Measurements from ENCODE around the gene USP14. TPM values are rescaled to one million over a fixed set of nuclear protein-coding genes. Genes with fewer than 3 reads are reported as not detected.

Gene USP14
- total and polyA plus RNA-seq, 2 of the 8 experiments (the other 6 are each of a cell fraction or from before 2014, with no cell fraction given), result 14.8 to 91.1 TPM

DNA sequence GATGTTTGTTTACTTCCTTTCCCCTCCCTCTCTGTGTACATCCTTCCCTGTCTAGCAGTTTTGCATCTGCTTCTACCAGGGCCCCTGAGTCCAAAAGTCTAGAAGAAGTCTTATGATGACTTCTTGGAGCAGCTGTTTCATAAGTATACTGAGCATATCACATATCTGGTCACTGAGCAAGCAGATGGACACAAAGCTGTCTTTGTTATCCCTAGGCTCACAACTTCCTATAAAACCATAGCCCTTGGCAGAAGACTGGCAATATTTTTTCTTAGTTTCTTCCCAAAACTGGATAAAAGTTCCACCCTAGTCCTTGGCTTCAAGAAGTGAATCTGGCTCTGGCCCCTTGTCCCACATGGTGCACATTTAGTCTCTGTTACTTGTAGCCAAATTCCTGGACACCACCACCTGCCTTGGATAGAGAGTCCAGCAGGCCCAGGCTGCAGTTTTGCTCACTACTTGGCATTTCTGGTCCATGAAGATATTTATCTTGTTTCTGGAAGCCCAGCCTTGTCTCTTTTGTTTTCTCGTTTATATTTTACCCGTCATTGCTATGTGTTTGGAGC, 87.0 kb downstream of the USP14 start:
- H3K4ac ChIP-seq (replicated peaks; ENCODE audit: insufficient read length, low read depth, low read length), result no peak overlapping the region
- no peaks in the 10 kb centered on the region for H4K20me1 ChIP-seq (replicated peaks in 1 of 2; ENCODE audit: control insufficient read depth in 1 of 2, insufficient read depth in 2 of 2, low read length in 2 of 2)
- no peak overlapping the region for H4K91ac ChIP-seq (replicated peaks; ENCODE audit: insufficient read length, low read length)
- H3K9me3 ChIP-seq (ENCODE audit: insufficient read depth in 2 of 2, low read depth in 1 of 2, low read length in 1 of 2), result peaks cover 0 to 4% of the 10 kb centered on the region in 2 experiments; a peak in 1 of 4 replicates
- CTCF ChIA-PET (ENCODE audit: partially characterized antibody), result no interaction called here
- POLR2A ChIA-PET (ENCODE audit: partially characterized antibody), result no interaction called here
- no peak overlapping the region for H2BK20ac ChIP-seq (ENCODE audit: low read length)
- no peak overlapping the region for H2AK5ac ChIP-seq (ENCODE audit: low read depth, low read length)
- no peak overlapping the region for H3K4me3 ChIP-seq (ENCODE audit: extremely low read depth in 1 of 4, insufficient read depth in 2 of 4, low read depth in 3 of 4, low read length in 4 of 4)
- no peaks in the 10 kb centered on the region for H3K4me1 ChIP-seq (replicated peaks in 1 of 4; ENCODE audit: control insufficient read depth in 3 of 4, insufficient read depth in 4 of 4, low read length in 3 of 4)
- H3K18ac ChIP-seq (ENCODE audit: extremely low read depth, low read length), result no peak overlapping the region
- H3K23me2 ChIP-seq (ENCODE audit: low read depth, low read length), result no peaks in the 10 kb centered on the region
- H3K27me3 ChIP-seq (replicated peaks in 1 of 4; ENCODE audit: control insufficient read depth in 3 of 4, extremely low read depth in 1 of 4, insufficient read depth in 3 of 4, low read length in 3 of 4), result no peaks in the 10 kb centered on the region
- no peak overlapping the region for H3K27ac ChIP-seq (ENCODE audit: low read depth, low read length)
- FAIRE-seq (no peak), DNase-seq (ENCODE audit: low read depth in 1 of 2, low spot score in 2 of 2) (no peak)
- whole genome bisulfite sequencing, 2 experiments (ENCODE audit: extremely low coverage in 1 of 2, insufficient coverage in 1 of 2, insufficient read length in 1 of 2, insufficient replicate concordance in 2 of 2, low coverage in 1 of 2, low lambda C conversion rate in 2 of 2, missing lambda C conversion rate in 1 of 2), result 89% methylated on average over 2 of the region's 2 CpGs; no CpG with 5 or more reads in 1 of the 2 experiments
- H4K5ac ChIP-seq (ENCODE audit: insufficient read length, low read depth, low read length), result no peak overlapping the region
- no peaks in the 10 kb centered on the region for H3K79me1 ChIP-seq (ENCODE audit: low read depth, low read length)
- no peak overlapping the region for H3K23ac ChIP-seq (ENCODE audit: insufficient read length)
- H3K14ac ChIP-seq (ENCODE audit: insufficient read length), result no peak overlapping the region
- H2AFZ ChIP-seq (ENCODE audit: low read length), result no peak overlapping the region
- no peak overlapping the region for H2BK5ac ChIP-seq (ENCODE audit: low read depth, low read length)
- peaks cover 2 to 74% (median 41%) of the 10 kb centered on the region in 4 experiments; a peak in 7 of 8 replicates for H3K36me3 ChIP-seq (ENCODE audit: control insufficient read depth in 2 of 4, insufficient read depth in 4 of 4, low read length in 3 of 4)
- no peak overlapping the region for H3K56ac ChIP-seq (replicated peaks; ENCODE audit: insufficient read length, low read depth, low read length)
- no peak overlapping the region for H4K8ac ChIP-seq (ENCODE audit: extremely low read depth, insufficient read depth, low read length)
- no peak overlapping the region for H2BK120ac ChIP-seq (replicated peaks; ENCODE audit: low read depth, low read length)
- H3K4me2 ChIP-seq (ENCODE audit: insufficient read depth in 1 of 2, low read depth in 2 of 2, low read length in 2 of 2), result no peak overlapping the region
- H3K9ac ChIP-seq (replicated peaks in 1 of 4; ENCODE audit: extremely low read depth in 1 of 4, low read depth in 3 of 4, low read length in 3 of 4), result no peak overlapping the region
- H2BK12ac ChIP-seq (ENCODE audit: low read depth, low read length), result no peak overlapping the region
- H3K79me2 ChIP-seq (ENCODE audit: control insufficient read depth in 1 of 2, insufficient read depth in 2 of 2, low read length in 2 of 2), result no peaks in the 10 kb centered on the region
- H2BK15ac ChIP-seq (ENCODE audit: low read length), result no peak overlapping the region
- TF ChIP-seq NRF1 (IDR thresholded peaks at IDR 0.05; ENCODE audit: low read depth, low read length) (no peak), EP300 (IDR thresholded peaks at IDR 0.05; ENCODE audit: borderline replicate concordance in 1 of 2, low read depth in 2 of 2, low read length in 2 of 2) (no peak), CTBP2 (IDR thresholded peaks at IDR 0.05; ENCODE audit: borderline replicate concordance, insufficient read depth, insufficient read length, low read length) (no peak), POLR2AphosphoS5 (IDR thresholded peaks at IDR 0.05; ENCODE audit: low read depth, low read length) (no peak), RFX5 (IDR thresholded peaks at IDR 0.05; ENCODE audit: borderline replicate concordance, low read depth, low read length) (no peak), RAD21 (IDR thresholded peaks at IDR 0.05 in 1 of 2, conservative IDR thresholded peaks at IDR 0.05 in 1 of 2; ENCODE audit: low read depth in 2 of 2, low read length in 2 of 2) (no peak), SRF (IDR thresholded peaks at IDR 0.05; ENCODE audit: low read depth, low read length) (no peak)
- TF ChIP-seq, protein P1, sequence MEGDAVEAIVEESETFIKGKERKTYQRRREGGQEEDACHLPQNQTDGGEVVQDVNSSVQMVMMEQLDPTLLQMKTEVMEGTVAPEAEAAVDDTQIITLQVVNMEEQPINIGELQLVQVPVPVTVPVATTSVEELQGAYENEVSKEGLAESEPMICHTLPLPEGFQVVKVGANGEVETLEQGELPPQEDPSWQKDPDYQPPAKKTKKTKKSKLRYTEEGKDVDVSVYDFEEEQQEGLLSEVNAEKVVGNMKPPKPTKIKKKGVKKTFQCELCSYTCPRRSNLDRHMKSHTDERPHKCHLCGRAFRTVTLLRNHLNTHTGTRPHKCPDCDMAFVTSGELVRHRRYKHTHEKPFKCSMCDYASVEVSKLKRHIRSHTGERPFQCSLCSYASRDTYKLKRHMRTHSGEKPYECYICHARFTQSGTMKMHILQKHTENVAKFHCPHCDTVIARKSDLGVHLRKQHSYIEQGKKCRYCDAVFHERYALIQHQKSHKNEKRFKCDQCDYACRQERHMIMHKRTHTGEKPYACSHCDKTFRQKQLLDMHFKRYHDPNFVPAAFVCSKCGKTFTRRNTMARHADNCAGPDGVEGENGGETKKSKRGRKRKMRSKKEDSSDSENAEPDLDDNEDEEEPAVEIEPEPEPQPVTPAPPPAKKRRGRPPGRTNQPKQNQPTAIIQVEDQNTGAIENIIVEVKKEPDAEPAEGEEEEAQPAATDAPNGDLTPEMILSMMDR (IDR thresholded peaks at IDR 0.05; ENCODE audit: control extremely low read depth in 1 of 3, insufficient read depth in 1 of 3, low read depth in 1 of 3, low read length in 3 of 3), result no peak
- TF ChIP-seq, protein P2, sequence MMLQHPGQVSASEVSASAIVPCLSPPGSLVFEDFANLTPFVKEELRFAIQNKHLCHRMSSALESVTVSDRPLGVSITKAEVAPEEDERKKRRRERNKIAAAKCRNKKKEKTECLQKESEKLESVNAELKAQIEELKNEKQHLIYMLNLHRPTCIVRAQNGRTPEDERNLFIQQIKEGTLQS (IDR thresholded peaks at IDR 0.05; ENCODE audit: insufficient read depth, low read depth, low read length), result no peak
